ENCODE data around the gene SLC35G6. TPM values are rescaled to one million over a fixed set of nuclear protein-coding genes. Genes with fewer than 3 reads are reported as not detected.

Gene SLC35G6
- total and polyA plus RNA-seq, 2 experiments from 2014 or later, result 0.16 TPM; not detected in 1

DNA sequence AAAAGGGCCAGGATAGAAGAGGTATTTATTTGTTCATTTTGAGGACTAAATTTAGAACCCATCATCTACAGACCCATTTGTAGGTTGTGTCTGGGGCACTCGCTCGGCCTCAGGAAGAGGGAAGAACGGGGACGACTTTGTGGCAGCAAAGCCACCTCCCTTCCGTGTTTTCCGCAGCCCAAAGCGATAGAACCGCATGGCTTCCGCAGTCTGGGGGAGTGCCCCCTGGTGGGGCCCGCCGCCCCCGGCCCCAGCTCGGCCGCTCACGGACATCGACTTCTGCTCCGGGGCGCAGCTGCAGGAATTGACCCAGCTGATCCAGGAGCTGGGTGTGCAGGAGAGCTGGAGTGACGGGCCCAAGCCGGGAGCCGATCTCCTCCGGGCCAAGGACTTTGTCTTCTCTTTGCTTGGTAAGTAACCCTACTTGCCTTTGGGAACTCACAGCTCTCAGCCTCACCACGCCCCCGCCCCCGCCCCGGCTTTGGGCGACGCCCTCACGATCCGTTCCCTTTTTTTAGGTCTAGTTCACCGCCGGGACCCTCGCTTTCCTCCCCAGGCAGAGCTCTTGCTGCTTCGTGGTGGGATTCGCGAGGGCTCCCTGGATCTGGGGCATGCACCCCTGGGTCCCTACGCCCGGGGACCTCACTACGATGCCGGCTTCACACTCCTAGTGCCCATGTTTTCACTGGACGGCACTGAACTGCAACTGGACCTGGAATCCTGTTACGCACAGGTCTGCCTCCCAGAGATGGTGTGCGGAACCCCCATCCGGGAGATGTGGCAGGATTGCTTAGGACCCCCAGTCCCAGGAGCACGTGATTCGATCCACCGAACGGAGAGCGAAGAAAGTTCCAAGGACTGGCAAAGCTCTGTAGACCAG, 45.3 kb upstream of the SLC35G6 start (continued):
- TF ChIP-seq, protein P1, sequence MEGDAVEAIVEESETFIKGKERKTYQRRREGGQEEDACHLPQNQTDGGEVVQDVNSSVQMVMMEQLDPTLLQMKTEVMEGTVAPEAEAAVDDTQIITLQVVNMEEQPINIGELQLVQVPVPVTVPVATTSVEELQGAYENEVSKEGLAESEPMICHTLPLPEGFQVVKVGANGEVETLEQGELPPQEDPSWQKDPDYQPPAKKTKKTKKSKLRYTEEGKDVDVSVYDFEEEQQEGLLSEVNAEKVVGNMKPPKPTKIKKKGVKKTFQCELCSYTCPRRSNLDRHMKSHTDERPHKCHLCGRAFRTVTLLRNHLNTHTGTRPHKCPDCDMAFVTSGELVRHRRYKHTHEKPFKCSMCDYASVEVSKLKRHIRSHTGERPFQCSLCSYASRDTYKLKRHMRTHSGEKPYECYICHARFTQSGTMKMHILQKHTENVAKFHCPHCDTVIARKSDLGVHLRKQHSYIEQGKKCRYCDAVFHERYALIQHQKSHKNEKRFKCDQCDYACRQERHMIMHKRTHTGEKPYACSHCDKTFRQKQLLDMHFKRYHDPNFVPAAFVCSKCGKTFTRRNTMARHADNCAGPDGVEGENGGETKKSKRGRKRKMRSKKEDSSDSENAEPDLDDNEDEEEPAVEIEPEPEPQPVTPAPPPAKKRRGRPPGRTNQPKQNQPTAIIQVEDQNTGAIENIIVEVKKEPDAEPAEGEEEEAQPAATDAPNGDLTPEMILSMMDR (conservative IDR thresholded peaks at IDR 0.05; ENCODE audit: low read depth in 2 of 2), result peak; percentile 34 to 44; a peak in 3 of 4 replicates

DNA sequence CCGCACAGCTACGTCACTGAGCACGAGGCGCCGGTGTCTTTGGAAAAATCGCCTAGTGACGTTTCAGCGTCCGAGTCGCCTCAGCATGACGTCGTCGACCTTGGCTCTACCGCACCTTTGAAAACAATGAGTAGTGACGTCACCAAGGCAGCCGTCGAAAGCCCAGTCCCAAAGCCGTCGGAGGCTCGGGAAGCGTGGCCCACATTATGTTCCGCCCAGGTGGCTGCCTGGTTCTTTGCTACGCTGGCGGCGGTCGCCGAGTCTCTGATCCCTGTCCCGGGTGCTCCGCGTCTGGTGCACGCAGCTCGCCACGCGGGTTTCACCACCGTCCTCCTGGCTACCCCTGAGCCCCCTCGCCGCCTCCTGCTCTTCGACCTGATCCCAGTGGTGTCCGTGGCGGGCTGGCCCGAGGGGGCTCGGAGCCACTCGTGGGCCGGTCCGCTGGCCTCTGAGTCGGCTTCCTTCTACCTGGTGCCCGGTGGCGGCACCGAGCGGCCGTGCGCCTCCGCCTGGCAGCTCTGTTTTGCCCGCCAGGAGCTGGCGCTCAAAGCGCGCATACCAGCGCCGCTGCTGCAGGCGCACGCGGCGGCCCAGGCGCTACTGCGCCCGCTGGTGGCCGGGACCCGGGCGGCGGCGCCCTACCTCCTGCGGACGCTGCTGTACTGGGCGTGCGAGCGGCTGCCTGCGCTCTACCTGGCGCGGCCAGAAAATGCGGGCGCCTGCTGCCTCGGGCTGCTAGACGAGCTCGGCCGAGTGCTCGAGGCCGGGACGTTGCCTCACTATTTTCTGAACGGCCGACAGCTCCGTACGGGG, 44.5 kb upstream of the SLC35G6 start:
- peak overlapping the region; percentile 98 for H3K4me3 ChIP-seq
- peak overlapping the region; percentile 72 for H2AFZ ChIP-seq
- H3K4me2 ChIP-seq, result peak overlapping the region; percentile 76
- H3K27me3 ChIP-seq (ENCODE audit: insufficient read depth), result peaks cover 25% of the 10 kb centered on the region
- peaks cover 45% of the 10 kb centered on the region for H3K27me3 Mint-ChIP-seq (ENCODE audit: insufficient read depth, low read depth, poor library complexity)
- no peaks in the 10 kb centered on the region for H3K9me3 Mint-ChIP-seq
- no peaks in the 10 kb centered on the region for H3K36me3 Mint-ChIP-seq (ENCODE audit: low read depth)
- 0 out of 2 replicates have a peak, but pooled peaks cover 5% of the 10 kb centered on the region for H3K9me2 ChIP-seq (ENCODE audit: insufficient read depth)
- H3F3A ChIP-seq (replicated peaks; ENCODE audit: low read depth), result peaks cover 37% of the 10 kb centered on the region
- H3K79me2 ChIP-seq (replicated peaks; ENCODE audit: insufficient read depth), result no peaks in the 10 kb centered on the region
- peak; percentile 53 for ATAC-seq
- DNase-seq (ENCODE audit: low spot score), result peak; percentile 92
- H3K27ac ChIP-seq (ENCODE audit: low read depth), result peak overlapping the region; percentile 27; the same call in 1 of the 2 replicates
- H4K20me1 ChIP-seq (replicated peaks; ENCODE audit: insufficient read depth), result no peaks in the 10 kb centered on the region; the same call in 1 of the 2 replicates
- H3K4me1 ChIP-seq (ENCODE audit: insufficient read depth), result peaks cover 15% of the 10 kb centered on the region
- peak overlapping the region; percentile 84 for H3K4me3 Mint-ChIP-seq
- H3K27ac Mint-ChIP-seq, result peak overlapping the region; percentile 90
- peaks cover 24% of the 10 kb centered on the region for H3K4me1 Mint-ChIP-seq
- no peaks in the 10 kb centered on the region for H3K36me3 ChIP-seq (ENCODE audit: insufficient read depth)
- TF ChIP-seq ZNF331 (CRISPR knock-in tag; IDR thresholded peaks at IDR 0.05; ENCODE audit: low read depth), result no peak
- TF ChIP-seq NANOG (IDR thresholded peaks at IDR 0.05; ENCODE audit: borderline replicate concordance), result no peak
- no peak for TF ChIP-seq ZNF114 (CRISPR knock-in tag; IDR thresholded peaks at IDR 0.05)
- TF ChIP-seq, protein P2, sequence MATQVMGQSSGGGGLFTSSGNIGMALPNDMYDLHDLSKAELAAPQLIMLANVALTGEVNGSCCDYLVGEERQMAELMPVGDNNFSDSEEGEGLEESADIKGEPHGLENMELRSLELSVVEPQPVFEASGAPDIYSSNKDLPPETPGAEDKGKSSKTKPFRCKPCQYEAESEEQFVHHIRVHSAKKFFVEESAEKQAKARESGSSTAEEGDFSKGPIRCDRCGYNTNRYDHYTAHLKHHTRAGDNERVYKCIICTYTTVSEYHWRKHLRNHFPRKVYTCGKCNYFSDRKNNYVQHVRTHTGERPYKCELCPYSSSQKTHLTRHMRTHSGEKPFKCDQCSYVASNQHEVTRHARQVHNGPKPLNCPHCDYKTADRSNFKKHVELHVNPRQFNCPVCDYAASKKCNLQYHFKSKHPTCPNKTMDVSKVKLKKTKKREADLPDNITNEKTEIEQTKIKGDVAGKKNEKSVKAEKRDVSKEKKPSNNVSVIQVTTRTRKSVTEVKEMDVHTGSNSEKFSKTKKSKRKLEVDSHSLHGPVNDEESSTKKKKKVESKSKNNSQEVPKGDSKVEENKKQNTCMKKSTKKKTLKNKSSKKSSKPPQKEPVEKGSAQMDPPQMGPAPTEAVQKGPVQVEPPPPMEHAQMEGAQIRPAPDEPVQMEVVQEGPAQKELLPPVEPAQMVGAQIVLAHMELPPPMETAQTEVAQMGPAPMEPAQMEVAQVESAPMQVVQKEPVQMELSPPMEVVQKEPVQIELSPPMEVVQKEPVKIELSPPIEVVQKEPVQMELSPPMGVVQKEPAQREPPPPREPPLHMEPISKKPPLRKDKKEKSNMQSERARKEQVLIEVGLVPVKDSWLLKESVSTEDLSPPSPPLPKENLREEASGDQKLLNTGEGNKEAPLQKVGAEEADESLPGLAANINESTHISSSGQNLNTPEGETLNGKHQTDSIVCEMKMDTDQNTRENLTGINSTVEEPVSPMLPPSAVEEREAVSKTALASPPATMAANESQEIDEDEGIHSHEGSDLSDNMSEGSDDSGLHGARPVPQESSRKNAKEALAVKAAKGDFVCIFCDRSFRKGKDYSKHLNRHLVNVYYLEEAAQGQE (IDR thresholded peaks at IDR 0.05; ENCODE audit: unreplicated experiment), result no peak
- TF ChIP-seq, protein P1 (conservative IDR thresholded peaks at IDR 0.05; ENCODE audit: low read depth in 2 of 2), result peak; percentile 50 to 84
- TF ChIP-seq EZH2 (IDR thresholded peaks at IDR 0.05; ENCODE audit: low read depth, unreplicated experiment), result no peak
- no peak for TF ChIP-seq EZH2phosphoT487 (IDR thresholded peaks at IDR 0.05; ENCODE audit: unreplicated experiment)
- peak; percentile 98 for TF ChIP-seq CREB1 (CRISPR knock-in tag; IDR thresholded peaks at IDR 0.05; ENCODE audit: low read depth)

Measured in GM23338 (cell line).